ENCODE measurements around the gene NAT8.
"Not testable (repeated sequence)": the region's sequence is repeated elsewhere in the genome, so short reads cannot be mapped to it uniquely, and the experiment has no call there.

The NAT8 gene

GRCh38 chr2:73642338-73643018, at the start of gene NAT8:
Gene NAT8 (minus strand): TSS chr2:73642422. CDS start chr2:73641628, 794 bp downstream.
- DNase-seq (ENCODE audit: low read depth): no peak

GRCh38 chr2:73690372-73691088, 48.3 kb upstream of the NAT8 start:
- DNase-seq (ENCODE audit: low read depth): not testable (repeated sequence)

GRCh38 chr2:73688494-73688893, 46.3 kb upstream of the NAT8 start:
- not testable (repeated sequence) for DNase-seq (ENCODE audit: low read depth)

GRCh38 chr2:73685764-73686438, 43.7 kb upstream of the NAT8 start:
- no peak for DNase-seq (ENCODE audit: low read depth)

GRCh38 chr2:73684905-73685304, 42.7 kb upstream of the NAT8 start:
- DNase-seq (ENCODE audit: low read depth): not testable (repeated sequence)

GRCh38 chr2:73684325-73684724, 42.1 kb upstream of the NAT8 start:
- not testable (repeated sequence) for DNase-seq (ENCODE audit: low read depth)

GRCh38 chr2:73679951-73680571, 37.8 kb upstream of the NAT8 start:
- not testable (repeated sequence) for DNase-seq (ENCODE audit: low read depth)

- not testable (repeated sequence) for DNase-seq (ENCODE audit: low read depth)
These were observed 37.0 kb upstream of the NAT8 start for GRCh38 chr2:73679237-73679636.

- DNase-seq (ENCODE audit: low read depth): not testable (repeated sequence)
These were observed 35.8 kb upstream of the NAT8 start for GRCh38 chr2:73678008-73678407.

GRCh38 chr2:73676211-73676610, 34.0 kb upstream of the NAT8 start:
- not testable (repeated sequence) for DNase-seq (ENCODE audit: low read depth)

- DNase-seq (ENCODE audit: low read depth): not testable (repeated sequence)
These were observed 32.5 kb upstream of the NAT8 start for GRCh38 chr2:73674696-73675157.

- not testable (repeated sequence) for DNase-seq (ENCODE audit: low read depth)
These were observed 27.8 kb upstream of the NAT8 start for GRCh38 chr2:73669976-73670375.

GRCh38 chr2:73667239-73667638, 25.0 kb upstream of the NAT8 start:
- DNase-seq (ENCODE audit: low read depth): not testable (repeated sequence)

GRCh38 chr2:73654175-73654574, 12.0 kb upstream of the NAT8 start:
- DNase-seq (ENCODE audit: low read depth): no peak

- DNase-seq (ENCODE audit: low read depth): no peak
These were observed 10.1 kb upstream of the NAT8 start for GRCh38 chr2:73652348-73652747.

GRCh38 chr2:73651591-73652230, 9.5 kb upstream of the NAT8 start:
- no peak for DNase-seq (ENCODE audit: low read depth)

- not testable (repeated sequence) for DNase-seq (ENCODE audit: low read depth)
These were observed 5.5 kb upstream of the NAT8 start for GRCh38 chr2:73647690-73648089.

GRCh38 chr2:73641767-73642062, 507 bp downstream of the NAT8 start:
- no peak for DNase-seq (ENCODE audit: low read depth)

GRCh38 chr2:73640946-73641766, 1.1 kb downstream of the NAT8 start:
- DNase-seq (ENCODE audit: low read depth): no peak

GRCh38 chr2:73640511-73640911, 1.7 kb downstream of the NAT8 start:
- no peak for DNase-seq (ENCODE audit: low read depth)

- no peak for DNase-seq (ENCODE audit: low read depth)
These were observed 3.8 kb downstream of the NAT8 start for GRCh38 chr2:73638429-73638828.

All from stimulated activated CD8-positive, alpha-beta memory T cell treated with anti-CD3 and anti-CD28 coated beads, Interleukin-7, amount 100 ng/mL, for 24 hours (primary cell).